Esophagus squamous epithelium (tissue), 4 donors: ENCODE results near the gene CENPVL3.

Source experiments
- POLR2A ChIP-seq, 4 donors: fragments of 450-650 bp; IDR thresholded peaks; one replicate each; pipeline ENCODE4 v1.6.1; 2017; ENCODE audit warnings: antibody characterized with exemption in 4 of 4, mild to moderate bottlenecking in 4 of 4, moderate library complexity in 3 of 4
- TF ChIP-seq, protein P1 (sequence below), 6 experiments: fragments of 450-650 bp in 4 of 6; fragments of 200-600 bp in 2 of 6; sonication (generic) in 2 of 6; IDR thresholded peaks; one replicate each; pipeline ENCODE4 v1.5.1; 2016 to 2019; ENCODE audit warnings: antibody characterized with exemption in 6 of 6, mild to moderate bottlenecking in 4 of 6, moderate library complexity in 4 of 6

DNA sequence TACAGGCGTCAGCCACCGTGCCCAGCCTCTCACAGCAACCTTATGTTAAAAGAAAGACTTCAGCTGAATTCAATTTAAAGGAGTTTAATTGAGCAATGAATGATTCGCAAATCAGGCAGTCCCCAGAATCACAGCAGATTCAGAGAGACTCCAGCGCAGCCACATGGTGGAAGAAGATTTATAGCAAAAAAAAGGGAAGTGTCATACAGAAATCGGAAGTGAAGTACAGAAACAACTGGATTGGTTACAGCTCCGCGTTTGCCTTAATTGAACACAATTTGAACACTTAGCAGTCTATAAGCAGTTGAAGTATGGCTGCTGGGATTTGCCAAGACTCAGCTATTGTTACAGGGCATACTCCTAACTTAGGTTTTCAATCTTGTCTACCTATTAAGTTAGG lies 19.8 kb downstream of the CENPVL3 start:
- TF ChIP-seq, protein P1, sequence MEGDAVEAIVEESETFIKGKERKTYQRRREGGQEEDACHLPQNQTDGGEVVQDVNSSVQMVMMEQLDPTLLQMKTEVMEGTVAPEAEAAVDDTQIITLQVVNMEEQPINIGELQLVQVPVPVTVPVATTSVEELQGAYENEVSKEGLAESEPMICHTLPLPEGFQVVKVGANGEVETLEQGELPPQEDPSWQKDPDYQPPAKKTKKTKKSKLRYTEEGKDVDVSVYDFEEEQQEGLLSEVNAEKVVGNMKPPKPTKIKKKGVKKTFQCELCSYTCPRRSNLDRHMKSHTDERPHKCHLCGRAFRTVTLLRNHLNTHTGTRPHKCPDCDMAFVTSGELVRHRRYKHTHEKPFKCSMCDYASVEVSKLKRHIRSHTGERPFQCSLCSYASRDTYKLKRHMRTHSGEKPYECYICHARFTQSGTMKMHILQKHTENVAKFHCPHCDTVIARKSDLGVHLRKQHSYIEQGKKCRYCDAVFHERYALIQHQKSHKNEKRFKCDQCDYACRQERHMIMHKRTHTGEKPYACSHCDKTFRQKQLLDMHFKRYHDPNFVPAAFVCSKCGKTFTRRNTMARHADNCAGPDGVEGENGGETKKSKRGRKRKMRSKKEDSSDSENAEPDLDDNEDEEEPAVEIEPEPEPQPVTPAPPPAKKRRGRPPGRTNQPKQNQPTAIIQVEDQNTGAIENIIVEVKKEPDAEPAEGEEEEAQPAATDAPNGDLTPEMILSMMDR (IDR thresholded peaks at IDR 0.05), result no peak
- no peak for TF ChIP-seq POLR2A (IDR thresholded peaks at IDR 0.05)
